A673 (cell line): Measurements from ENCODE around the gene CREB5.

Experiments used
- CTCF ChIP-seq: fragments of 300-800, 200-600 bp; sonication (generic); conservative IDR thresholded peaks from 2 replicates; pipeline ENCODE4 v1.5.1; 2017; ENCODE audit warnings: low read depth, mild to moderate bottlenecking, antibody characterized with exemption, low read length, moderate library complexity, mixed read lengths
- EZH2 ChIP-seq: fragments of 200-600 bp; sonication (generic); IDR thresholded peaks from 2 replicates; pipeline ENCODE4 v1.6.1; 2017; ENCODE audit warnings: borderline replicate concordance, low read depth, mild to moderate bottlenecking, mixed read lengths, antibody characterized with exemption, low read length; ENCODE audit not compliant: poor library complexity, severe bottlenecking

GRCh38 chr7:28478656-28479055 lies 66.3 kb downstream of the CREB5 start:
- no peak for TF ChIP-seq CTCF
- no peak for TF ChIP-seq EZH2
